Tibial nerve (tissue), 4 donors: ENCODE data around the gene HENMT1. TPM values are rescaled to one million over a fixed set of nuclear protein-coding genes. Genes with fewer than 3 reads are reported as not detected.
A peak's percentile ranks its signal among the peaks of the same experiment; 100 is the strongest.

Experiments used
- DNase-seq, 2 donors: peaks; one replicate each; pipeline ENCODE4 v3.0.0-alpha.2; 2019; ENCODE audit warnings: low spot score in 2 of 2
- H3K27ac ChIP-seq, 4 donors: fragments of 200-600 bp; sonication (generic) in 3 of 4; one replicate each; pipeline ENCODE4 v1.5.1; 2017 to 2019; ENCODE audit warnings: mild to moderate bottlenecking in 1 of 4
- H3K27me3 ChIP-seq, 2 donors: fragments of 200-600 bp; sonication (generic) in 1 of 2; one replicate each; pipeline versions ENCODE4 v1.5.1 to v1.6.0; 2017 to 2019
- H3K36me3 ChIP-seq, 3 donors: fragments of 200-600 bp; sonication (generic); one replicate each; pipeline ENCODE4 v1.5.1; 2018 to 2019
- H3K4me1 ChIP-seq, 4 donors: fragments of 200-600 bp; sonication (generic) in 3 of 4; one replicate each; pipeline ENCODE4 v1.5.1; 2017 to 2019
- H3K4me3 ChIP-seq, 4 donors: fragments of 200-600 bp; sonication (generic) in 3 of 4; one replicate each; pipeline ENCODE4 v1.5.1; 2017 to 2019; ENCODE audit warnings: mild to moderate bottlenecking in 1 of 4, moderate library complexity in 1 of 4
- H3K9me3 ChIP-seq, 4 donors: fragments of 200-600 bp; sonication (generic) in 3 of 4; one replicate each; pipeline ENCODE4 v1.5.1; 2017 to 2019
- CTCF ChIP-seq, 5 experiments: fragments of 200-600 bp in 3 of 5; fragments of 450-650 bp in 2 of 5; sonication (generic) in 3 of 5; IDR thresholded peaks; one replicate each; pipeline ENCODE4 v1.5.1; 2016 to 2019; ENCODE audit warnings: antibody characterized with exemption in 5 of 5, mild to moderate bottlenecking in 3 of 5, moderate library complexity in 2 of 5
- EP300 ChIP-seq, 2 donors: sonication (generic); formaldehyde crosslinking; IDR thresholded peaks; one replicate each; pipeline ENCODE4 v1.6.1; 2017; ENCODE audit warnings: antibody characterized with exemption in 2 of 2, mild to moderate bottlenecking in 1 of 2
- POLR2A ChIP-seq, 2 donors: fragments of 450-650 bp; IDR thresholded peaks; one replicate each; pipeline ENCODE4 v1.6.1; 2017; ENCODE audit warnings: antibody characterized with exemption in 2 of 2, mild to moderate bottlenecking in 2 of 2, moderate library complexity in 2 of 2
- WGBS, 2 donors: methylation state at CpG; one replicate each; pipeline ENCODE4 v1.1.5; 2018; 5-methylcytosine and 5-hydroxymethylcytosine counted together
- total RNA-seq, 4 donors: library from RNA; depleted of rRNA; stranded (reverse); fragments of >200 nt; gene quantifications; one replicate each; pipeline ENCODE4 v1.1.0, GENCODE V29; 2016

HENMT1 gene
- total RNA-seq, 4 donors from 2014 or later, result 1.2 to 3.7 (median 2.4) TPM

- Histone ChIP-seq H3K27ac (no peak overlapping the region), H3K4me1 (peaks cover 0 to 20% (median under 1%) of the 10 kb centered on the region in 4 donors), H3K4me3 (no peak overlapping the region), H3K36me3 (peaks cover 0 to 11% (median 0%) of the 10 kb centered on the region in 3 donors), H3K27me3 (no peaks in the 10 kb centered on the region), H3K9me3 (no peaks in the 10 kb centered on the region)
- no peak for DNase-seq
- 76 to 77% methylated on average over 9 of the region's 9 CpGs for WGBS, 2 donors
- no peak for TF ChIP-seq EP300 (IDR thresholded peaks at IDR 0.05)
- TF ChIP-seq POLR2A (IDR thresholded peaks at IDR 0.05), result no peak
- TF ChIP-seq CTCF (IDR thresholded peaks at IDR 0.05), result no peak
Observed at GRCh38 chr1:108639899-108640560, 20.9 kb downstream of the HENMT1 start.

- Histone ChIP-seq H3K36me3 (peaks cover 0 to 35% (median 0%) of the 10 kb centered on the region in 3 donors), H3K4me1 (no peaks in the 10 kb centered on the region), H3K4me3 (no peak overlapping the region), H3K27ac (no peak overlapping the region), H3K27me3 (no peaks in the 10 kb centered on the region), H3K9me3 (no peaks in the 10 kb centered on the region)
- no peak for DNase-seq
- no peak for TF ChIP-seq CTCF (IDR thresholded peaks at IDR 0.05)
- no peak for TF ChIP-seq POLR2A (IDR thresholded peaks at IDR 0.05)
- TF ChIP-seq EP300 (IDR thresholded peaks at IDR 0.05), result no peak
- WGBS, 2 donors, result 93 to 97% methylated on average over 2 of the region's 2 CpGs
Observed at GRCh38 chr1:108636876-108637275, 24.0 kb downstream of the HENMT1 start.

GRCh38 chr1:108634521-108634920 lies 26.4 kb downstream of the HENMT1 start:
- Histone ChIP-seq H3K27ac (peak overlapping the region in 1 of 4 donors; percentile 6), H3K4me3 (no peak overlapping the region), H3K4me1 (no peaks in the 10 kb centered on the region), H3K9me3 (no peaks in the 10 kb centered on the region), H3K36me3 (peaks cover 0 to 59% (median 0%) of the 10 kb centered on the region in 3 donors), H3K27me3 (no peaks in the 10 kb centered on the region)
- WGBS, 2 donors, result 74 to 79% methylated on average over 3 of the region's 3 CpGs
- no peak for DNase-seq
- TF ChIP-seq EP300 (IDR thresholded peaks at IDR 0.05) (no peak), POLR2A (IDR thresholded peaks at IDR 0.05) (no peak), CTCF (IDR thresholded peaks at IDR 0.05) (no peak)

- WGBS, 2 donors, result 98% methylated on average over 2 of the region's 2 CpGs
Observed at GRCh38 chr1:108628665-108629064, 32.2 kb downstream of the HENMT1 start.

More at GRCh38 chr1:108628665-108629064, 32.2 kb downstream of the HENMT1 start:
- Histone ChIP-seq H3K9me3 (no peaks in the 10 kb centered on the region), H3K36me3 (peaks cover 0 to 42% (median 0%) of the 10 kb centered on the region in 3 donors), H3K4me1 (peaks cover 0 to 26% (median 2%) of the 10 kb centered on the region in 4 donors), H3K27me3 (no peaks in the 10 kb centered on the region), H3K4me3 (no peak overlapping the region), H3K27ac (no peak overlapping the region)
- no peak for DNase-seq
- TF ChIP-seq CTCF (IDR thresholded peaks at IDR 0.05), result no peak
- no peak for TF ChIP-seq EP300 (IDR thresholded peaks at IDR 0.05)
- no peak for TF ChIP-seq POLR2A (IDR thresholded peaks at IDR 0.05)
